Superior temporal gyrus (tissue), 1 donor: ENCODE results near the gene ST3GAL4.
"Not testable (repeated sequence)": the region's sequence is repeated elsewhere in the genome, so short reads cannot be mapped to it uniquely, and the experiment has no call there.

Experiments
- DNase-seq: peaks from one replicate; pipeline ENCODE4 v3.0.0-alpha.2; 2016; ENCODE audit errors: extremely low spot score

ST3GAL4 gene

DNA sequence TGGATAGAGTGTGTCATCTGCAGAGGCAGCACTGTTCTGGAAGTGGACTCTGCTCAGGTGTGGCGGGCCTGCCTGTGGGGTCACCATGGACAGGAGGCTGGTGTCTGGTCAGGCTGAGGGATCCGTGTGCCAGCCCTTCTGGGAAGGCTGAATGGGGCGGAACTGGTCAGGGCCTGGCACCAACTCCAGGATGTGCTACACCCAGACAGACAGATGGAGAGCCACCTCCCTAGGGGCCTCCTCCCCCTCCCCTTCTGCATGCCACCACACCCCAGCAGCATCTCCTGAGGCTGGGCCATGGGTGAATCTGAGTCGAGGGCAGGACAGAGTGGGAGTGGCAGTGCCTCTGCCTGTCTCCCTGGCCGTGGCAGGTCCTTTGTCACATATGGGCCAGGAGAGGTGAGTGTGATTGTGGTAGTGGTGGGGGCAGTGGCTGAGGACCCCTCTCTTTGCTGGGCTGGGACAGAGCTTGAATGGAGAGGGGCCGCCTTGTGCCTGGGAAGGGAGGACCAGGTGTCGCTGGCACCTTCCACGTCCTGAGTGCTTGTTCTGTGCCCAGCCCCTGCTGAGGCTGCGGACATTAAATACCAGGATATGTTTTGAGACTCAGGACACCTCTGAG, 29.1 kb downstream of the ST3GAL4 start:
- no peak for DNase-seq

DNA sequence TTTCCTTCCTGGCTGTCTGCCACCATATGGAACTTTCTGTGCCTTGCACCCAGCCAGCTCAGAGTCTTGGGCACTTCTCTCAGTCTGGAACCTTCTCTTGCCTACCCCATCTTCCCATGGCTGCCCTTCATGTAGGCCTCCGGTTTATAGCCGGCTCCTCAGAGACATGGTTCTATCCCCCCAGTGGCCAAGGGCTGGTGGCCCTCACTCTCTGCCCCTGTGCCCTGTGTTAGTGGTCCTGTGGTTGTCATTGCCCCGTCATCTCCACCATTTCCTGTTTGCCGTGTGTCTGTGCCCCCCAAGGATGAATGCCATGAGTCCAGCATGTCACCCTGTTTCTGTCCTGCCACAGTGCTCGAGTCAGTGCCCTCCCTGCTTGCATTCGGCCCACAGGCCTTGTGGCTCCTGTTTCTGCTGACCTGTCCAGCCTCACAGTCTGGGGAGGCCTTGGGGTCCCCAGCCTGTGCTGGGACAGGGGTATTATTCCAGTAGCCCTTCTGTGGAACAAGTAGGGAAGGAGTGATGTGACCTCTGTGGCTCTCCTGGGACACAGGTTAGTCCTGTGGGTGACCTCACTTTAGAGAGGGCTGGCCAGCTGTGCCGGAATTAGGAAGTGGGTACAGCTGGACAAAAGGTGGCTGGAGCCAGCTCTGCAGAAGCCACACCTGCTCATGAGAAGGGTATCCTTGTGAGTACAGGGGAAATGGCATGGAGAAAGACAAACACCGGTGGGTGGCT, 30.7 kb downstream of the ST3GAL4 start:
- no peak for DNase-seq

DNA sequence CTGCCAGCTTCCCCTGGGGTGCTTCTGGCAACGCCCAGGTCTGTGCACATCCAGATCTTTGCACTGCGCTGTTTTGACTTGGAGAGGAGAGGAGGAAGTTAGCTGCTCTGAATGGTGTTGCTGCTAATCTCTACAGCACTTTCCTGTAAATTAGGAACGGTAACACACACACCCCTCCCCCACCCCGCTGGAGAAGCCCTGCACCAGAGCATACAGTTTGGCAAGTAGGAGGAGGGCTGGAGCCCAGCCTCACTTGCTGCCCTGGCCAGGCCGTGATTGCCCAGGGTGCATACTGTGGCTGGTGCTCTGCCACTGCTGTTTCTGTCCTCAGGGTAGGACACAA, 31.2 kb downstream of the ST3GAL4 start:
- DNase-seq = not testable (repeated sequence)

DNA sequence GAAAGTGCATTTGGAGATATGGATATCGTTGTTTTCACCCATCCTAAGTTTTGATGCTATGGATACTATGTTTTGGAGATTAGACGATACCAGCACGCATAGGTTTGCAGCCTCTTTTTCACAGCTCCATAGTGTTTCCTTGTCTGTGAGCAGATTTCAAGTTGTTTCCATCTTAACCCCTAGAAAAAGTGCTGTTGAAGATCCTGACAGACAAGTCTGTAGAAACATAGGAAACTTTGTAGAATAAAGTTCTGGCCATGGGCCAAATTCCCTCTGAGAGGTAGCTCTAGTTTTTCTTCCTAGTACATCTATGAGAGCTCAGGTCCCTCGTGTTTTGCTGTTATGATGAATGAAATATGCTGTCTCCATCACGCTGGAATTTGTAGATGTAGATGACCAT, 32.4 kb downstream of the ST3GAL4 start:
- DNase-seq = no peak

DNA sequence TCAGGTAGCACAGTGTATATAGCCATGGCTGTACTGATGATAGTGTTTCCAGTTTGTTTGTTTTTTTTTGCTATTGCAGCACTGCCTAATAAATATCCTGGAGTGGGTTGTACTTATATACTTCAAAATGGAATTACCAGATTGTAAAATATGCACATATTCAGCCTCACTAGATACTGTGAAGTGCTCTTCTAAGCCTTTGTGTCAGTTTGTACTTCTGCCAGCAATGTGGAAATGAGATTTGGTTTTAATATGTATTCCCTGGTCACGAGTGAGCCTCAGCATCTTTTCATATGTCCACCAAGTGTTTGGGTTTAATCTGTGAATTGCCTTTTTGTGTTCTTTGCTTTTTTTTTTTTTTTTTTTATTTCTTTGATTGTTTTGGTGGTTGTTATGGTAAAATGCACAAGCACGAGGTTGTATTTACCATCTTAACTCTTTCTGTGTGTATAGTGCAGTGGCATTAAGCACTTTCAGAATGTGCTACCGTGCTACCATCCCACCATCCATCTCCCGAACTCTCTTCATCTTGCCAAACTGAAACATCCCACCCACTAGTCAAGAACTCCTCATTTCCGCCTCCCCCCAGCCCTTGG, 34.9 kb downstream of the ST3GAL4 start:
- no peak for DNase-seq

DNA sequence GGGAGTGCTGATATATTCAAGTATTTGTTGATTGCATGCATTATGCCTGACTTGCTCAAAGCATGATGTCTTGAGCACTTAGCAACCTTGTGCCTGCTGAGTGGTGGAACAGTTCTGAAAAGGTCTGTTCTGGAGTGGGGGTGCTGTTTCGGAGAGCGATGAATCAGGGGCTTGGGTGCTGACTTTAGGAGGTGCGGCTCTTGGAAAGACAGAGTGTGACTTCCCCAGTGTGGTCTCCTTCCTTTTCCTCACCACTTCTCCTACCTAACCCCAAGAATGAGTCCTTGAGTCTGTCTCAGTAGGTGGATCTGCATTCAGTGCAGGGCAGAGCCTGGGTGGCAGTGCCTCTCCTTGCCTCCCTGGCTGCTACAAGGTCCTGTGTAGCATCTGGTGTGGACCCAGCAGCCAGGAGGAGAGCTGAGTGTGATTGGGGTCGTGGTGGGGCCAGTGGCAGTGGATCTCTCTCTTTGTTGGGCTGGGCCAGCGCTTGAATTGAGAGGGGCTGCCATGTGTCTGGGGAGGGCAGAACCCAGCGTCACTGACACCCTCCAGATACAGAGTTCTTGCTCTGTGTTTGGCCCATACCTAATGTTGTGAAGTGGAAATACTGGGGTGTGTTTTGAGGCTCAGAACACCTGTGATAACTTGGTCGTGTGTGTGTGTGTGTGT, 35.9 kb downstream of the ST3GAL4 start:
- DNase-seq = no peak

DNA sequence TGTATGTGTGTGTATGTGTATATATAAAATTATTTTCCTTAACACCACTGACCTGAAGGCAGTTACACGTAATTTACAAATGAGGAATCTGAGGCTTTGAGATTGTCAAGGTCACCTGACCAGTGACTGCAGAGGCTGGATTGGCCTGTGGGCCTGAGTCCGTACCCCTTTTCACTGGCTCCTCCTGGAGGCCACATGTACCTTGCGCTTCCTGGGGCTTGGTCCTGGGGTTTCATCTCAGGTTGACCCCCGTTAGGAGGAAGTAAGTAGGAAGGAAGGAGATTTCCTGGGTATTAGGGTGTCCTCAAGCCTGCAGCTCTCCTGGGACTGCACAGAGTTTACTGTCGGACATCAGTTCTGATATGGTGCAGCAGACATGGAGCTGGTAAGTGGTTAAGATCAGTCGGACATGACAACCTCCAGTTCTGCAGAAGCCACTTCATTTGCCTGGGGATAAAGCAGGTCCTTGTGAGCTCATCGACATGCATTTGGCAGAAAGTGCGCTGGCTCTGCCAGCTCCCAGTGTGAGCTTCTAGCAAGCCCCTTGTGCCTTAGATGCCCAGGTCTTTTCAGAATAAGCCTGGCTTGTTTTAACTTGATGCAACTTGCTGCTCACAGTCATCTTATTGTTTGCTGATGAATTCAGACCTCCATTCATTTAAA, 36.6 kb downstream of the ST3GAL4 start:
- peak; percentile 76 for DNase-seq

DNA sequence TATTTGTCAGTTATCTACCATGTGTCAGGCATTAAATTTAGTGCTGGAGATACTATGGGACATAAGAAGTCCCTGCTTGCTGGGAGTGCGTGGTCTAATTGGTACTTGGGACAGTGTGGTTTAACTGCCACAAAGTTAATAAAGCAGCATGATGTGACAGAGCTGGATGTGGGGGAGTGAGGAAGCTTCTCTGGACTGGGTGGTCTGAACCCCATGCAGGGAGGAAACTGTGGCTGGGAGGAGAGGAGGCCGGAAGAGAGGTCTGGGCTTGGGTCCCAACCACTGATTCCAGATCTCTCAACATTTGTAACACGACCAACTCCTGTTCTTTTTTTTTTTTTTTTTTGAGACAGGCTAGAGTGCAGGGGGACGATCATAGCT, 37.1 kb downstream of the ST3GAL4 start:
- DNase-seq = no peak

DNA sequence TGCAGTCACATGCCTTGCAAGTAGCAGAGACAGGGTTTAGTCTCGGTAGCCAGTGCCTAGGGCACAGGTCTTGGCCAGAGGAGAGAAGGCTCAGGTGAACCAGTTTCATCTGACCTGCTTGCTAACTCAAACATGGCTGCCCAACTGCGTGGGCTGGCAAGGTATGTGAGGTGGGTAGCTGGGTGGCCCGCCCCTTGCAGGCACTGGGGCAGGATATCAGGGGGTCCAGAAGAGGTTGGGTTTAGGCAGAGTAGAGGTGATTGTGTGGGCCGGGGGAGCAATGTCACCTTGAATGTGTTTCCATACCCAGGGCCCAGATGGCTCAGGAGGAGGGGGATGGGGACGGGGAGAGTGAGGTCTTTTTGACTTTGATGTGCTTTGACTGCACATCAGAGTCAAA, 37.7 kb downstream of the ST3GAL4 start:
- DNase-seq = no peak

DNA sequence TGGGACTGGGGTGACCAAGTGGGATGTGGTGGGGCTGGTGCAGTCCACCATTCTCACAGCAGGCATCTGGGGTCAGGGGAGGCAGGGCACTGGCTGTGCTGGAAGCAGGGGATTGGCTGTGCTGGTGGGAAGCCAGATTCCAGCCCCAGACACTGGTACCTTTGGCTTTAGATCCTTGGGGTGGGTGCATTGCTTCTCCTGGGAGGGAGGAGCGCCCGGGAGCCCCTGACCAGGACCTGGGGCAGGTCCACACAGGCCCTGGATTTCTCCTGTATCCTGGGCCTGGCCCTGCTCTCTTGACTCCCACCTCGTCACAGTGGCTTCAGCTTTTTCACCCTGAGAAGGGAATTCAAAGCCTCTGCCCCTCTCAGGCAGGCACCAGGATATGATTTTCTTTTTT, 38.5 kb downstream of the ST3GAL4 start:
- DNase-seq = no peak

DNA sequence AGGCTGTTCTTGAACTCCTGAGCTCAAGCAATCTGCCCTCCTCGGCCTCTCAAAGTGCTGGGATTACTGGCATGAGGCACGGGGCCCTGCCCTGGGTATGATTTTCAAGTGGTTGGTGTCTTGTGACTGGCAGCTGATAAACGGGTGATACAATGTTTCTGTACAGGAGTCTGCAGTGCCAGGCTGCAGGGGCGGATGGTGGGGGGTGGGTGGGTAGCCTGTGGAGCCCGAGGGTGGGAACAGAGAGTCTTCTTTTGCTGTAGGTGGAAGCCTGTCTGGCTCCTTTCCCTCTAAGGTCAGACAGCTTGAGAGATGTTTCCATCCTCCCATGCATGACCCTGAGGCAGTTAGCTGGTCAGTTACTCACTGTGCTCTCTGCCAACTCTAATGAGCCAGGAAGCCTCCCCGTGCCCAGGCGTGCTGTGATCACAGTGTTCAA, 39.2 kb downstream of the ST3GAL4 start:
- not testable (repeated sequence) for DNase-seq

DNA sequence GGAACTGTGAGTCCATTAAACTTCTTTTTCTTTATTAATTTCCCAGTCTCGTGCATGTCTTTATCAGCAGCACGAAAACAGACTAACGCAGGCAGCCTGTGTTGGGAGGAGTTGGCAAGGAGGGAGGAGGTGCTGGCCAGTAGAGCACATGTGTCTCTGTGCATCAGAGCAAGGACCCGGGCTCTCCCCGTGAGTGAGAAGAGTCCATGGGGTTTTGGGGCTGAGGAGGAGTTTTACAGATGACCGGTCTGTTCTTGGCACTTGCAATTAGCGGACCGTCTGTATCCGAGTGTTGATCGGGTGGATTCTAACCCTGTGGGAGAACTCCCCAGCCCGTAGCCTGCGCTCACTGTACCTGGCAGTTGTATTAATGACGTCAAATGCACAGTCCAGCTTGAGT, 40.3 kb downstream of the ST3GAL4 start:
- not testable (repeated sequence) for DNase-seq

DNA sequence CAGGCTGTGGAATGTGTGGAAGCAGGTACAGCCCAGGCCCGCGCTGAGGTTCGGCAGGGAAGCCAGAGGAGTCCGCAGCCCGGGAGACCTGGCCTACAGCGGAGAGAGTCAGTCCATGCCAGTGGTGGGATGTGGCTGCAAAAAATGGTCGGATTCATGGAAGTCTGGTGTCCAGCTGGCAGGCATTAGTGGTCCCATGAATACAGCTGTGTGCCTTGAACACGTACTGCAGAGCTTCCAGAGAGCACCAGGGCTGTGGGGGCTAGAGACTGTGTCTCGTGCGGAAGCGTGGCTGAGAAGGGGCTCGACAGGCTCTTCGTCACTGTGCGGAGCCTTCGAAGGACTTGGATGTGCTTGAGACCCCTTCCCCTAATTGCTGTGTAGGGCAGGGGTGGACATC, 40.8 kb downstream of the ST3GAL4 start:
- DNase-seq = not testable (repeated sequence)

DNA sequence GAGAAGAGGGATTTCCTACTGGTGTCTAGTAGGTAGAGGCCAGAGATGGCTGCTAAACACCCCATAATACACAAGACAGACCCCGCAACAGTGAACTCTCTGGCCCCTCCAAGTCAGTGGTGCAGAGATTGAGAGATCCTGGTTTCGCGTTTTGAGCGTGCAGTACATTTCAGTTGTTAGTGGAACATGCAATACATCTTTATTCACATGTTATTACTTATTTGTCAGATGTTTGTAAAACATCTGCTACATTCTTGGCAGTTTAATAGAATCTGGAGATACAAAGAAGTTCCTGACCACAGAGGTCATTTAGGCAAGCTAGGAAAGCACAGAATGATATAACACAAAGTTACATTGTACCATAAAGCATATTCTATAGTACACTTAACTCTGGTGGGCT, 41.5 kb downstream of the ST3GAL4 start:
- no peak for DNase-seq

DNA sequence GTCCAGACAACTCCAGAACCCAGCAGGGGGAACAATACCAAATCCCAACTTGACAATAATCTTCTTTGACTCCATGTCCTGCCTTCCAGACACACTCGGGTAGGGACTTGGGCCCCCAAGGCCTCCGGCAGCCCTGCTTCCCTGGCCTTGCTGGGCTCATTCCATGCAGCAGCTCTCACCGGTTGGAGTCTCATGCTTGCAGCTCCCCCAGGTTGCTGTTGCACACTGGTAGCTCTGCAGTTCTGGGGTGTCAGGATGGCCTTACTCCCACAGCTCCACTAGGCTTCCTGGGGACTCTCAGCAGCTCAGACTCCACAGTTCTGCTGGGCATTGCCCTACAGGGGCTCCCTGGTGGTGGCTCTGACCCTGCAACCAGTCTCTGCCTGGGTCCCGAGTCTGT, 42.8 kb downstream of the ST3GAL4 start:
- DNase-seq = no peak

DNA sequence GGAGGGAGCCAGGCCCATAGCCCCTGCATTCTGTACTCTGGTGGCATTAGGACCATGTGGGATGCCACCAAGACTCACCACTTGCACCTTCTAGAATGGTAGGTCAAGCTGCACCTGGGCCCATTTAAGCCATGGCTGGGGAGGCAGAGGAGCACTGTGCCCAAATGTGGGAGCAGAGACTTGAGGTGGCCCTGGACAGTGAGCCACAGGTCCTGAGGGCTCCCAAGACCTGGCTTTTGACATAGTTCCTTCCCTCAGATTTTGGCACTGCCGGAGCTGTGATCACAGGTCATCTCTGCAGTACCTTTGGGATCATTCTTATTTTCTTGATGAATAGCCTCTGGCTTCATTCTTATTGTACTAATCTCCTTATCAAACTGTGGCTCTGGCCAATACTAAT, 43.2 kb downstream of the ST3GAL4 start:
- DNase-seq = no peak

DNA sequence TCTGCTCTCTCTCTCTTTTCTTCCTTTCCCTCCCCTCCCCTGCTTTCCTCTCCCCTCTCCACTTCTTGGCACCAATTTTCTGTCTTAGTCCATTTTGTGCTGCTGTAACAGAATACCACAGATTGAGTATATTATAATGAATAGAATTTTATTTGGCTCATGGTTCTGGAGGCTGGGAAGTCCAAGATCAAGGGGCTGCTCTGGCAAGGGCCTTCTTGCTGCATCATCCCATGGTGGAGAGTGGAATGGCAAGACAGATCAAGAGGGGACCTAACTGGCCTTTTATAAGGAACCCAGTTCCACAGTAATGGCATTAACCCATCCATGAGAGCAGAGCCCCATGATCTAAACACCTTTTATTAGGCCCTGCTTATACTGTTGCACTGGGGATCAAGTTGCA, 44.5 kb downstream of the ST3GAL4 start:
- no peak for DNase-seq

DNA sequence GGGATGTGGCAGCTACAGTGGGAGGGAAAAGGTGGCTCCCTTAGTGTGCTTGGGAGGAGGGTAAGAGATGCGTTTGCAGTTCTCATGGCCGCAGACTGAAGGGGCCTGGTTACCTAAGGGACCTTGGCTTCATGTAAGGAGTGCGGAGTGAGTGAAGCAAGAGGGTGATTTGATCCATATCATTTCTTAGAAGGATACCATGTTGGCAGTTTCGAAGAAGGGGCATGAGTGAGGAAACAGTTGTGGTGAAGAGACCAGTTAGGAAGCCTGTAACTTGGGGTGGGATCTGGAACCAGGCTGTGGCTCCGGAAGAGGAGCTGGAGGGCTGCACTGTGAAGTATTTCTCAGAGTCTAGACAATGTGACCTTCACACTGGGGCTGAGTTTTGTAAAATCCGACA, 45.0 kb downstream of the ST3GAL4 start:
- DNase-seq = no peak

DNA sequence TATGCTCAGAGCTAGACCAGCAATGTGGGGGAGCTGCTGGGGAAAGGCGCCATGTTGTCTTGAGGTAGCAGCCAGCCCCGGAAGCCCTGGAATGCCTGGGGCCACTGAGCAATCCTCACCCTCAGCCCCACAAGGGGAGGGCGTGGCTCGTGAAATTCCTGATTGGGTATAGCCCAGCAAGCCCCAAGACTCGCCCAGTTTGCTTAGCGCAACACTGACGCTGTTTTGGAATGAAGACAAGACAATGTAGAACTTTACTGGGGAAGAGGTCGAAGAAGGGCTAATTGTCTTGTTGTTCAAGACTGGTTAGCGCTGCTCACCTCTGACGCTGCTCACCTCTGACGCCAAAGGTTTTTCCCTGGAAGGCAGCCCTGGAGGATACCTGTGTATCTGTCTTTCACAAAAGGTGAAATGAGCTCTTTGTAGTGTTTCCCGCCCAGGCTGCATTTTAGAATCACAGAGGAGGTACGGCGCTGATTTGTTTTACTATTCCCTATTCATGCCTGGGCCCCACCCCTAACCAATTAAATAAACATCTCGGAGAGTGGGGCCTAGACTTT, 47.6 kb downstream of the ST3GAL4 start:
- DNase-seq = no peak

DNA sequence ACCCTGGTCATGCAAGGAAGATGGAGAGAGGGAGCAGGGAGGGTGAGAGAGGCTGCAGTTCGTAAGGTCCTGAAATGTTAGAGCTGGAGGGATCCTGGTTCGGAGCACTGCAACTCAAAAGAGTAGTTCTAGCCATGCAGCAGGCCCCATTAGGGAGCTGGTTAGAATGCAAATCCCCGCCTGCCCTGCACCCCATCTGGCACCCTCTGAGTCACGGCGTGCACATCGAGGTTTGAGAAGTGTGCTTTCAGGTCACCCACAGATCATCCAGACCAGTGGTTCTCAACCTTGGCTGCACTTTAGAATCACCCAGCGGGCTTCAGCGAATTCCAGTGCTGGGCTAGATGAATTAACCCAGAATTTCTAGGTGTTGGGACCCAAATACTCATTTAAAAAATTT, 48.2 kb downstream of the ST3GAL4 start:
- DNase-seq = no peak

DNA sequence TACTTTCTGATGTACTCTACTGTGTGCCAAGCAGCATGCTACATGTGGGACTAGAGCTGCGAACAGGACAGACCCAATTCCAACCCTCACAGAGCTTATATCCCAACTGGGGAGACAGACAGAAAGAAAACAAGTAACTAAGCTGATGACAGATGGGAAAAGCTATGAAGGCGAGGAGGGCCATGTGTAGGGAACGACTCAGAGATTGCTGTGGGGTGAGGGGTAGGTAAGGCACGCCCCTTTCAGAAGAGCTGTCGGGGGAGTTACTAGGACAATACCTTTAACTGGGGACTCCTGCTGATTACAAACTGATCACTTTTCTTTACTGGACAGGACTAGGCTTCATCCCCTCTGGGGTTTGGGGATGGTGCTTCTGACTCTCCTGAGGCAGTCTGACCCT, 48.9 kb downstream of the ST3GAL4 start:
- no peak for DNase-seq

DNA sequence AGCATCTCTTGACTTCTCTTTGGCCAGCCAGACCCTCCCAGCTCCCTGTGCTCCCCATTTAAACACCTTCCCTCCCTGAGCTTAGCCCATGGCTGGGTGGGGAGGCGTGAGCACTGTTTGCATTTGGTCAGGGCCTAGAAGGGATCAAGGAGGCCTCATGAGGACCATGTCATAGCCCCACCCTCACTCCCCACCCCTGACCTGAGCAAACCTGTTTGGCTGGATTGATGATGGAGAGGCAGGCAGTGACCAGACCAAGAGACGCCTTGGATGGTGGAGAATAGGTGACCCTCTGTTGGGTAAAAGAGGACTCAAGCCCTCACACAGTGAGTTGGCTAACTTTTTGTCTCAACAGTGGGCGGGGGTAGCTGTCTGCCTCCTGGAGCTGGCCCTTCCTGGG, 49.9 kb downstream of the ST3GAL4 start:
- DNase-seq = no peak
